ENCODE measurements around the gene ZAR1. TPM values are rescaled to one million over a fixed set of nuclear protein-coding genes. Genes with fewer than 3 reads are reported as not detected.

The ZAR1 gene
- total RNA-seq, 2 experiments from 2014 or later, result not detected

GRCh38 chr4:48470137-48470536 is 19.9 kb upstream of the ZAR1 start:
- POLR2A ChIA-PET, result no interaction called here
- CTCF ChIA-PET, result no interaction called here
- no peaks in the 10 kb centered on the region for H3K9me3 Mint-ChIP-seq (ENCODE audit: insufficient read depth)
- ATAC-seq (no peak), DNase-seq (no peak)
- H3K27ac Mint-ChIP-seq, result no peak overlapping the region
- H3K36me3 Mint-ChIP-seq (ENCODE audit: low read depth), result no peaks in the 10 kb centered on the region
- no peak overlapping the region for H3K4me3 Mint-ChIP-seq
- peaks cover 9% of the 10 kb centered on the region for H3K27me3 Mint-ChIP-seq (ENCODE audit: low read depth)
- no peaks in the 10 kb centered on the region for H3K4me1 Mint-ChIP-seq (ENCODE audit: low read depth)

- Mint-ChIP-seq H3K36me3 (ENCODE audit: low read depth) (no peaks in the 10 kb centered on the region), H3K4me1 (ENCODE audit: low read depth) (no peaks in the 10 kb centered on the region), H3K27me3 (ENCODE audit: low read depth) (peaks cover 11% of the 10 kb centered on the region), H3K4me3 (no peak overlapping the region), H3K9me3 (ENCODE audit: insufficient read depth) (no peaks in the 10 kb centered on the region), H3K27ac (no peak overlapping the region)
- POLR2A ChIA-PET, result no interaction called here
- CTCF ChIA-PET, result no interaction called here
- ATAC-seq (no peak), DNase-seq (no peak)
Measured at GRCh38 chr4:48470570-48470969, 19.5 kb upstream of the ZAR1 start.

GRCh38 chr4:48472794-48473193 is 17.3 kb upstream of the ZAR1 start:
- Mint-ChIP-seq H3K36me3 (ENCODE audit: low read depth) (no peaks in the 10 kb centered on the region), H3K27ac (no peak overlapping the region), H3K9me3 (ENCODE audit: insufficient read depth) (no peaks in the 10 kb centered on the region), H3K4me3 (no peak overlapping the region), H3K4me1 (ENCODE audit: low read depth) (no peaks in the 10 kb centered on the region), H3K27me3 (ENCODE audit: low read depth) (peaks cover 13% of the 10 kb centered on the region)
- CTCF ChIA-PET, result interaction anchor here (0.6 kb wide), 1 partner anchor 55 kb away, joined by 3 read pairs; no protein-coding TSS in a partner anchor
- ATAC-seq, result no peak
- DNase-seq, result no peak
- POLR2A ChIA-PET, result no interaction called here

- DNase-seq (no peak), ATAC-seq (no peak)
- no peaks in the 10 kb centered on the region for H3K4me1 Mint-ChIP-seq (ENCODE audit: low read depth)
- H3K27me3 Mint-ChIP-seq (ENCODE audit: low read depth), result peaks cover 12% of the 10 kb centered on the region
- no peaks in the 10 kb centered on the region for H3K9me3 Mint-ChIP-seq (ENCODE audit: insufficient read depth)
- POLR2A ChIA-PET, result no interaction called here
- H3K4me3 Mint-ChIP-seq, result no peak overlapping the region
- H3K27ac Mint-ChIP-seq, result no peak overlapping the region
- CTCF ChIA-PET, result interaction anchor here (1.2 kb wide), 1 partner anchor 12 kb away, joined by 3 read pairs; no protein-coding TSS in a partner anchor
- no peaks in the 10 kb centered on the region for H3K36me3 Mint-ChIP-seq (ENCODE audit: low read depth)
Measured at GRCh38 chr4:48475770-48476169, 14.3 kb upstream of the ZAR1 start.

GRCh38 chr4:48478273-48478672 is 11.8 kb upstream of the ZAR1 start:
- Mint-ChIP-seq H3K27me3 (ENCODE audit: low read depth) (peaks cover 35% of the 10 kb centered on the region), H3K4me1 (ENCODE audit: low read depth) (peaks cover 5% of the 10 kb centered on the region), H3K36me3 (ENCODE audit: low read depth) (no peaks in the 10 kb centered on the region), H3K9me3 (ENCODE audit: insufficient read depth) (no peaks in the 10 kb centered on the region), H3K4me3 (no peak overlapping the region), H3K27ac (no peak overlapping the region)
- ChIA-PET CTCF (no interaction called here), POLR2A (no interaction called here)
- no peak for ATAC-seq
- DNase-seq, result no peak

- no peak overlapping the region for H3K27ac Mint-ChIP-seq
- no peak overlapping the region for H3K4me3 Mint-ChIP-seq
- DNase-seq (no peak), ATAC-seq (no peak)
- peaks cover 4% of the 10 kb centered on the region for H3K36me3 Mint-ChIP-seq (ENCODE audit: low read depth)
- peaks cover 54% of the 10 kb centered on the region for H3K27me3 Mint-ChIP-seq (ENCODE audit: low read depth)
- no peaks in the 10 kb centered on the region for H3K9me3 Mint-ChIP-seq (ENCODE audit: insufficient read depth)
- H3K4me1 Mint-ChIP-seq (ENCODE audit: low read depth), result peaks cover 18% of the 10 kb centered on the region
- ChIA-PET CTCF (interaction anchor here (0.8 kb wide), 1 partner anchor 26 kb away, joined by 3 read pairs; no protein-coding TSS in a partner anchor), POLR2A (no interaction called here)
Measured at GRCh38 chr4:48481581-48481980, 8.5 kb upstream of the ZAR1 start.

- Mint-ChIP-seq H3K9me3 (ENCODE audit: insufficient read depth) (no peaks in the 10 kb centered on the region), H3K4me1 (ENCODE audit: low read depth) (peaks cover 18% of the 10 kb centered on the region), H3K27me3 (ENCODE audit: low read depth) (peaks cover 66% of the 10 kb centered on the region), H3K36me3 (ENCODE audit: low read depth) (peaks cover 4% of the 10 kb centered on the region), H3K27ac (no peak within 1 kb of the TSS), H3K4me3 (peak within 1 kb of the TSS; percentile 49)
- POLR2A ChIA-PET, result no interaction called here
- peak; percentile 58 for ATAC-seq
- CTCF ChIA-PET, result no interaction called here
- no peak for DNase-seq
Measured at GRCh38 chr4:48483006-48483776, 6.9 kb upstream of the ZAR1 start, which contains the start of gene SLC10A4. SLC10A4 (plus strand) TSS chr4:48483343; CDS start chr4:48483562, 219 bp downstream.

- peaks cover 4% of the 10 kb centered on the region for H3K36me3 Mint-ChIP-seq (ENCODE audit: low read depth)
- CTCF ChIA-PET, result interaction anchor here (1.9 kb wide), 1 partner anchor 9 kb away, joined by 5 read pairs; no protein-coding TSS in a partner anchor
- H3K4me3 Mint-ChIP-seq, result peak overlapping the region; percentile 49
- peaks cover 71% of the 10 kb centered on the region for H3K27me3 Mint-ChIP-seq (ENCODE audit: low read depth)
- DNase-seq (no peak), ATAC-seq (peak; percentile 37)
- POLR2A ChIA-PET, result no interaction called here
- H3K9me3 Mint-ChIP-seq (ENCODE audit: insufficient read depth), result no peaks in the 10 kb centered on the region
- H3K4me1 Mint-ChIP-seq (ENCODE audit: low read depth), result peaks cover 18% of the 10 kb centered on the region
- no peak overlapping the region for H3K27ac Mint-ChIP-seq
Measured at GRCh38 chr4:48483777-48484493, 6.1 kb upstream of the ZAR1 start.

GRCh38 chr4:48484494-48485168 is 5.4 kb upstream of the ZAR1 start:
- Mint-ChIP-seq H3K9me3 (ENCODE audit: insufficient read depth) (no peaks in the 10 kb centered on the region), H3K27ac (no peak overlapping the region), H3K27me3 (ENCODE audit: low read depth) (peaks cover 76% of the 10 kb centered on the region), H3K36me3 (ENCODE audit: low read depth) (peaks cover 4% of the 10 kb centered on the region), H3K4me1 (ENCODE audit: low read depth) (peaks cover 18% of the 10 kb centered on the region), H3K4me3 (peak overlapping the region; percentile 49)
- POLR2A ChIA-PET, result no interaction called here
- ATAC-seq (no peak), DNase-seq (no peak)
- CTCF ChIA-PET, result interaction anchor here (1.9 kb wide), 1 partner anchor 8 kb away, joined by 5 read pairs; no protein-coding TSS in a partner anchor

GRCh38 chr4:48489683-48490011 is 405 bp upstream of the ZAR1 start:
- no peaks in the 10 kb centered on the region for H3K9me3 Mint-ChIP-seq (ENCODE audit: insufficient read depth)
- H3K36me3 Mint-ChIP-seq (ENCODE audit: low read depth), result no peaks in the 10 kb centered on the region
- ATAC-seq (no peak), DNase-seq (no peak)
- no peak overlapping the region for H3K27ac Mint-ChIP-seq
- ChIA-PET CTCF (no interaction called here), POLR2A (no interaction called here)
- H3K4me1 Mint-ChIP-seq (ENCODE audit: low read depth), result peaks cover 5% of the 10 kb centered on the region
- H3K4me3 Mint-ChIP-seq, result peak overlapping the region; percentile 53
- peaks cover 54% of the 10 kb centered on the region for H3K27me3 Mint-ChIP-seq (ENCODE audit: low read depth)

- Mint-ChIP-seq H3K4me3 (no peak overlapping the region), H3K36me3 (ENCODE audit: low read depth) (no peaks in the 10 kb centered on the region), H3K27ac (no peak overlapping the region), H3K9me3 (ENCODE audit: insufficient read depth) (no peaks in the 10 kb centered on the region), H3K27me3 (ENCODE audit: low read depth) (peaks cover 43% of the 10 kb centered on the region), H3K4me1 (ENCODE audit: low read depth) (peaks cover 2% of the 10 kb centered on the region)
- POLR2A ChIA-PET, result no interaction called here
- CTCF ChIA-PET, result no interaction called here
- ATAC-seq, result peak; percentile 31
- no peak for DNase-seq
Measured at GRCh38 chr4:48490680-48491513, 845 bp downstream of the ZAR1 start.

All from activated CD8-positive, alpha-beta T cell treated with anti-CD3 and anti-CD28 coated beads, Interleukin-2, amount 10 ng/mL, durations not matched to agents 7 days and 5 days (primary cell).